GM19035 (cell line): ENCODE data around the gene SIL1.
"Not testable (repeated sequence)": the region's sequence is repeated elsewhere in the genome, so short reads cannot be mapped to it uniquely, and the experiment has no call there.

Source experiments
- ATAC-seq: cut with Tn5 transposase; IDR thresholded peaks from one replicate; pipeline ENCODE4 v1.9.1; 2021; ENCODE audit not compliant: unreplicated experiment

The SIL1 gene

GRCh38 chr5:139205124-139205523 lies 7.0 kb upstream of the SIL1 start:
- ATAC-seq = no peak

- ATAC-seq = no peak
These were observed 6.0 kb upstream of the SIL1 start for GRCh38 chr5:139204196-139204595.

GRCh38 chr5:139199321-139199720 lies 1.2 kb upstream of the SIL1 start:
- ATAC-seq = no peak

GRCh38 chr5:139196296-139196956 lies 1.7 kb downstream of the SIL1 start:
- ATAC-seq = no peak

- ATAC-seq = no peak
These were observed 3.7 kb downstream of the SIL1 start for GRCh38 chr5:139194486-139194885.

GRCh38 chr5:139193928-139194327 lies 4.2 kb downstream of the SIL1 start:
- no peak for ATAC-seq

- not testable (repeated sequence) for ATAC-seq
These were observed 5.3 kb downstream of the SIL1 start for GRCh38 chr5:139192906-139193305.

- ATAC-seq = not testable (repeated sequence)
These were observed 6.2 kb downstream of the SIL1 start for GRCh38 chr5:139191954-139192353.

GRCh38 chr5:139190125-139190524 lies 8.0 kb downstream of the SIL1 start:
- no peak for ATAC-seq

GRCh38 chr5:139188558-139189270 lies 9.5 kb downstream of the SIL1 start:
- ATAC-seq = no peak

GRCh38 chr5:139186752-139187326 lies 11.3 kb downstream of the SIL1 start:
- ATAC-seq = no peak

- ATAC-seq = no peak
These were observed 11.9 kb downstream of the SIL1 start for GRCh38 chr5:139186261-139186660.

- no peak for ATAC-seq
These were observed 12.6 kb downstream of the SIL1 start for GRCh38 chr5:139185589-139185988.

- no peak for ATAC-seq
These were observed 14.7 kb downstream of the SIL1 start for GRCh38 chr5:139183502-139183901.

GRCh38 chr5:139182528-139183296 lies 15.5 kb downstream of the SIL1 start:
- no peak for ATAC-seq

GRCh38 chr5:139181835-139182452 lies 16.2 kb downstream of the SIL1 start:
- no peak for ATAC-seq

- ATAC-seq = no peak
These were observed 16.8 kb downstream of the SIL1 start for GRCh38 chr5:139181322-139181730.

- ATAC-seq = no peak
These were observed 17.3 kb downstream of the SIL1 start for GRCh38 chr5:139180850-139181249.

- not testable (repeated sequence) for ATAC-seq
These were observed 18.2 kb downstream of the SIL1 start for GRCh38 chr5:139179778-139180513.

GRCh38 chr5:139178935-139179334 lies 19.2 kb downstream of the SIL1 start:
- ATAC-seq = no peak

- no peak for ATAC-seq
These were observed 19.6 kb downstream of the SIL1 start for GRCh38 chr5:139178589-139178917.
